CD4-positive, alpha-beta T cell treated with Interleukin-15 for 1 hour (primary cell): ENCODE measurements around the gene ABI3BP.

Experiments
- DNase-seq: peaks from one replicate; pipeline ENCODE4 v3.0.0-alpha.2; 2020

The ABI3BP gene

DNA sequence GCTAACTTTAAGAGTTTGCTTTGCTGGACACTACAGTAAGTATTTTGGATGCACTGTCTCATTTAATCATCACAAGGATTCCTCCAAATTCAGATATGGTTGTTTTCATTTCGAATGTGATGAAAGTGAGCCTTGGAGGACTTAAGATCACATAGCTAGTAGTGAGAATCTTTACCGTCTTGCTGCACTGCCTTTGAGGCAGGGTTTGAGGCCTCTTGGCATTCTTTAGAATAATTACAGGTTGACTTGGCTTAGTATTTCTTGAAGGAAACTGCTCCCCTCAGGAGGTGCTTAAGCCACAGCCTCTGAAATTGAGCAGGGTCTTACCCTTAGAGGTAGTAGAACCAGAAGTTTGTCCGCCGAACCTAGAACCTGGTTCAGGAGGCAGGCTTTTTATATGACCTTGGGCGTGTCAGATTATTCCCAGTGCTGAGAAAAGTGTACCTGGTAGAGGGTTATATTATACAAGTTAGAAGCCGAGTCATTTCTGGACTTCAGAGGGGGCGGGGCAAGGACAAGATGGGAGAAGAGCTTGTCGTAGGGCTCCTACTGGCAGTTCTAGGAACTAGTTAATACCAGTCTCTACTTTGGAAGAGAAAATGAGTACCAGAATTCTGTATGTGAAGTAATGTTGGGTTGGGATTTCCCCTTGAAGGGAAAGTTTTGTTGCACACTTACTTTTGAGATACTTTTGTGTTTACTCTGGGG is 282.8 kb downstream of the ABI3BP start:
- peak; percentile 59 for DNase-seq

DNA sequence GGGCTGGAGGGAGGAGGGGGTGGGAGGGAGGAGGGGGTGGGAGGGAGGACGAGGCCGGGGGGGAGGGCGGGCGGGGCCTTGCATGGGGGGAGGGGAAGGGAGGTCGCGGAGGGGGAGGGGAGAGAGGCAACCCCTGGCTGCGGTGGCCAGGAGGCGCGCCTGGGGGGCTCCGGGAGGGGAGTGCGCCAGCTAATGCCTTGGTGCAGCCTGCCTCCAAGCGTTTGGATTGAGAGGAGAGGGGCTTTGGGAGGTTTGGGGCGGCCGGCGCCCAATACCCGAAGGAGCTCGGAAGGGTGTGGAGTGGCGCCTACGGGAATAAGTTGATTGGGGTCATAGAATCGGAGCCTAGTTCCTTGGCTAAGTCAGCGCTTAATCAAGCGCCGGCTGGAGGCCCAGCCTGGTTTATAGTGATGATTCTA is 283.4 kb downstream of the ABI3BP start:
- peak; percentile 35 for DNase-seq

DNA sequence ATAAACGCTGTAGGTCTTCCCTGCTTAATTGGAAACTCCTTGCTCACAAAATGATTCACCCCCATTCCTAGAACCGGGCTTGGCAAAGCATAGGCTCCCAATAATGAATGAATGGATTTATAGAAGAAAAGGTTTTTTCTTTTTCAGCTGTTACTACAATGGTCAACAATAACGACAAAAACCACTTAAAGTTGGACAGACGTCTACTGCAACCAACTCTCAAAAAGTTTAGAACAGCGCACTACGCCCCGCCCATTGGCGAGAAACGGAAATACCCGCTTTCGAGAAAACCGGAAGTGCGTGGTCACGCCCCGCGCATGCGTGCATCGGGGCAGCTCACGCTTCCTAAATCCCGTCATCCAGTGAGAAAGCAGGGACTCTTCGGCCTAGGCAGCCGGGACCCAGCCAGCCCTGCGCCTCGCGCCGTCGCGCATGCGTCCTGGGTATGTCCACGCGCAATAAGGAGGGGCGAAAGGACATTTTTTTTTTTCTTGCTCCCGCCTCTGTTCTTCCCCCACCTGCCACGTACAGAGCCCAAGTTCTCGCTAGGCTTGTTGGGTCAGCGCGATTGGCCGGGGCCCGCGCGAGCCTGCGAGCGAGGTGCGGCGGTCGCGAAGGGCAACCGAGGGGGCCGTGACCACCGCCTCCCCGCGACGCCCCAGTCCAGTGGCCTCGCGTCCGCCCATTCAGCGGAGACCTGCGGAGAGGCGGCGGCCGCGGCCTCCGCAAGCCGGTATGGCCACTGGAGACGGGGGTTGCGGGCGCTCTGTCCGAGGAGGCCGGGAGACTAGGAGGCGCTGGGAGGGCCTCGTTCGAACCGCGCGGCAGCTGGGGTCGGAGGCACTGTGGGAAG is 284.0 kb downstream of the ABI3BP start, which contains the start of gene TFG:
Gene TFG (plus strand): TSS at position 506 of the 853 bp plus-strand sequence. CDS start 4,192 bp downstream, outside the sequence.
- peak; percentile 99 for DNase-seq

DNA sequence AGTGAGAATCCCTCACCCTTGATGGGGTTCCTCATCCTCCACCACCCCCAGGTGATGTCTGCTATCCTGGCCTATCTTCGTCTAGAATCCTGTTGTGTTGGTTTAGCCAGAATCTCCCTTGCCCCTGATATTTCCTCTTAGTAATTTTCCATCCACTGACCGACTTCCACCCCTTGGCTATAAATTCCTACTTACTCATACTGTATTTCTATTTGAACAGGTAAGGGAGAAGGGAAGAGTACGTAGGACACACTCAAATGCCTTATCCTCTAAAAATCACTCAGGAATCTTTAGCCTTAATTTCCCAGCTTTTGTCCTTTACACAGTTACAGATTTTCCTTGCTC is 284.6 kb downstream of the ABI3BP start:
- DNase-seq = no peak

DNA sequence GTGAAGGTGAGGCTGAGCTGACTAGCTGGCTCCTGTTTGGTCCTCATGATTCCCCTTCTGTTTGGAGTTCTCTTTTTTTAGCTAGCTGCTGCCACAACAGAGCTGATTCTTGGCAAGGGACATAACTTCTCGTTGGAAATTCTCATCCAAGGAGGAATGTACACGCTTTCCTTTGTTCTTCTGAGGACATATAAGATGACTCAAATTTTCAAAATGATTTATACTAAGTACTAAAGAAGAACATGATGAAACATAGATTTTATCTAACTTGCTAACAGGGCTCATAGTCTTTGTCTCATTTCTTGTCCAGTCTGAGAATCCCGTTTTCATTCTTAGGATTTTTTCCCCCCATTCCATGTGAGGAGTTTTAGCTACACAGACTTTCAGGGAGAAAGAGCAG is 286.9 kb downstream of the ABI3BP start:
- no peak for DNase-seq

DNA sequence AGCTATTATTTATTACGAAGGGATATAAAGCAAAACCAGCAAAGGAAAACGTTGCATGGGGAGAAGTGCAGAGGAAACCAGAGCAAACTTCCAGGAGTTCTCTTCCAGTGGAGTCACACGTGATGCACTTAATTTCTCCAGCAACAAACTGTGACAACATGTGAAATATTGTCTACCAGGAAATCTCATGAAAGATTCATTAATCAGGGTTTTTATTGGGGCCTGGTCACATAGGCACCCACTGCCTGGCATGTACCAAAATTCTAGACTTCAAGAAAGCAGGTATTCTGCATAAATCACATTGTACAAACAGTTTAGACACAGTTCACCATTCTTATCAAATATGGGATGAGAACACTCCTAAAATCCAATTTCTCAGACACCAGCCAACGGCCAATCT is 289.4 kb downstream of the ABI3BP start:
- no peak for DNase-seq

DNA sequence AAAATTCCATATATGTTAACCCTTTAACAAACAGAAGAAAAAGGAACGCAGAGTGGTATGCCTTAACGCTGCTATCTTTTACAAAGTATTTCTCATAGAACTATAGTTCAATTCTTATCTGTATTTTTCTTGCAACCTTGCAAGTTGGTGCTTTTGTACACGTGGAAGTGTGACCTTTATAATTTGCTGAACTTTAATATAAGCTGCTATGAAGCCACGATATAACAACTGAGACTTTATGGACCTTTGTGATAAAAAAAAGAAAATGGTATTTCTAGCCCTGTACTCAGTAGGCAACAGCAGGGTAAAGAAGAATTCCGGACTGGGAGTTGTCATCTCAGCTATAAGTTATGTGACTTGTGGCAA is 290.3 kb downstream of the ABI3BP start:
- no peak for DNase-seq

DNA sequence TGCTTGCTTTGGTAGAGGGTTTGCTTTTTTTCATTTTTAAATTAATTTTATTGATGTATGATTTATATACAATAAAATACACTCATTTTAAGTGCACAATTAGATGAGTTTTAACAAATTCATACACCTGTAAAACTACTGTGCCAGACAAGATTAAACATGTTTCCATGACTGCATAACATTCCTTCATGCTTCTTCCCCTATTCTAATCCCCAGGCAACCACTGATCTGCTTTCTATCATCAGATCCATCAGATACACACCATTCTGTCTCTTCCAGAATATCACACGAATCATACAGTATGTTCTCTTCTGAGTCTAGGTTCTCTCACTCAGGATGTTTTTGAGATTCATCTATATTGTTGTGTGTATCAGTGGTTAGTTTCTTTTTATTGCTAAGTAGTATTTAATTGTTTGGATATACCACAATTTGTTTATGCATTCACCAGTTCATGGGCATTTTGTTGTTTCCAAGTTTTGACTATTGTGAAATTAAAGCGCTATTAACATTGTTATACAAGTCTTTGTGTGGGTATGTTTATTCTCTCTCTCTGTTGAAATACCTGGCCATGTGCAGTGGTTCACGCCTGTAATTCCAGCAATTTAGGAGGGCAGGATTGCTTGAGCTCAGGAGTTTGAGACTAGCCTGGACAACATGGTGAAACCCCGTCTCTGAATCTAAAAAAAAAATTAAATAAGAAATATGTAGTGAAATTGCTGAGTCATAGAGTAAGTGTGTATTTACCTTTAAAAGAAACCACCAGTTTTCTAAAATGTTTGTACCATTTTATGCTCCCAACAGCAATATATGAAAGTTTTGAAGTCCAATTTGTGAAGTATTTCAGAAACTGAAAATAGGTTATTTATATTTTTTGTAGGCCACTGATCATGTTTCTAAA is 290.9 kb downstream of the ABI3BP start:
- no peak for DNase-seq

DNA sequence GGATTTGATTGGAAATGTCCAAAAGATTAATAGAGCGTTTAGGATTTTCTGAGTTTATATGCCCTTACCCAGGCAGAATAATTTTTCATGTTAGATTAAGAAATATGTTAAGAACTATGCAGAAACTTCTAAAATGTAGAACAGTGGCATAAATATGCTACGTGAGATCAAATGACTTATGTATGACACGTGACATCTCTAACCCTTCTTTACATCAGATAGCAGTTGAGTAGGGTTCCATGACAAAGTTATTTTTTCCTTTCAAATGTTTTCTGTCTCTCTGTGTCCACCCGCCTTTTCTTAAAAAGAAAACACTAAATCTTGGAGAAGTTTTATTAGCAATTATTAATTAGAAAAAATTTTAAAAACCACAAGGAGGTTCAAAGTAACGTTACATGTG is 292.5 kb downstream of the ABI3BP start:
- no peak for DNase-seq
